Kidney epithelial cell (primary cell): ENCODE data around the gene DAPK1. TPM values are rescaled to one million over a fixed set of nuclear protein-coding genes. Genes with fewer than 3 reads are reported as not detected.

Source experiments
- DNase-seq: peaks from one replicate; pipeline ENCODE4 v3.0.0-alpha.2; 2010; ENCODE audit warnings: low read depth
- H3K27me3 ChIP-seq: 2 replicates; pipeline ENCODE4 v1.6.0; 2011; ENCODE audit warnings: low read length; ENCODE audit not compliant: control insufficient read depth, insufficient read depth
- H3K36me3 ChIP-seq: 2 replicates; pipeline ENCODE4 v1.5.1; 2011; ENCODE audit warnings: low read length; ENCODE audit not compliant: control insufficient read depth, insufficient read depth
- H3K4me3 ChIP-seq: 2 replicates; pipeline ENCODE4 v1.5.1; 2011; ENCODE audit warnings: low read depth, mild to moderate bottlenecking, control low read depth, low read length
- CTCF ChIP-seq: IDR thresholded peaks from 2 replicates; pipeline ENCODE4 v1.5.1; 2011; ENCODE audit warnings: mild to moderate bottlenecking, moderate library complexity, low read length, control low read depth, inconsistent platforms; ENCODE audit not compliant: insufficient read depth, poor library complexity, severe bottlenecking
- total RNA-seq: library from RNA; depleted of rRNA; stranded (reverse); fragments of >200 nt; gene quantifications from 2 replicates; pipeline ENCODE4 v1.2.3, GENCODE V29; 2015

The DAPK1 gene
- total RNA-seq, 1 donor from 2014 or later, result 23.5 TPM

GRCh38 chr9:87569008-87569509, 71.4 kb downstream of the DAPK1 start:
- no peak overlapping the region for H3K4me3 ChIP-seq
- H3K36me3 ChIP-seq, result no peaks in the 10 kb centered on the region
- no peaks in the 10 kb centered on the region for H3K27me3 ChIP-seq
- no peak for TF ChIP-seq CTCF
- no peak for DNase-seq

- Histone ChIP-seq H3K4me3 (no peak overlapping the region), H3K27me3 (no peaks in the 10 kb centered on the region), H3K36me3 (no peaks in the 10 kb centered on the region)
- no peak for TF ChIP-seq CTCF
- no peak for DNase-seq
Observed at GRCh38 chr9:87569518-87569917, 71.9 kb downstream of the DAPK1 start.

GRCh38 chr9:87570000-87570908, 72.6 kb downstream of the DAPK1 start:
- Histone ChIP-seq H3K4me3 (no peak overlapping the region), H3K36me3 (no peaks in the 10 kb centered on the region), H3K27me3 (no peaks in the 10 kb centered on the region)
- no peak for DNase-seq
- TF ChIP-seq CTCF, result no peak

GRCh38 chr9:87572719-87573118, 75.1 kb downstream of the DAPK1 start:
- H3K27me3 ChIP-seq, result no peaks in the 10 kb centered on the region
- DNase-seq, result no peak
- H3K36me3 ChIP-seq, result no peaks in the 10 kb centered on the region
- no peak for TF ChIP-seq CTCF
- H3K4me3 ChIP-seq, result no peak overlapping the region

GRCh38 chr9:87573841-87574342, 76.2 kb downstream of the DAPK1 start:
- H3K4me3 ChIP-seq, result no peak overlapping the region
- no peaks in the 10 kb centered on the region for H3K36me3 ChIP-seq
- no peak for TF ChIP-seq CTCF
- no peaks in the 10 kb centered on the region for H3K27me3 ChIP-seq
- DNase-seq, result no peak
